CD4-positive, alpha-beta T cell treated with Interferon gamma for 1 hour (primary cell): ENCODE measurements around the gene WDTC1.
A peak's percentile ranks its signal among the peaks of the same experiment; 100 is the strongest.

Experiments used
- DNase-seq: peaks from one replicate; pipeline ENCODE4 v3.0.0-alpha.2; 2020

Gene WDTC1

DNA sequence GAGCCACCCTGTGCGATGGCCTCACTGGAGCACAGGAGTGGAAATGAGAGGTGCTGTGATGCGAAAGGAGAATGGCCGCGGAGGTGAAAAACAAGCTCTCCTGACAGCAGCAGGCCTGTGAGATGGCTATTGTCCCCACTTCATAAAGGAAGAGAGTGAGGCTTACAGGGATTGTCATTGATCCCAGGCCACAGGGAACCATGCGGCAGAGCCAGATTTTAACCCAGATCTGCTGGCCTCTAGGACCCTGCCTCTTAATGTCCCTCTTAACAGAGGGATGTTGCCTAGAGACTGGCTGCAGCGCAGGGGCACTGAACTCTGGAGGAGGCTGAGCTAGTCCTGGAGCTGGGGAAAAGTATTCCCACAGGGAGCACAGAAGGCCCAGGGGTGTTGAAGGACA is 104.3 kb downstream of the WDTC1 start:
- no peak for DNase-seq

DNA sequence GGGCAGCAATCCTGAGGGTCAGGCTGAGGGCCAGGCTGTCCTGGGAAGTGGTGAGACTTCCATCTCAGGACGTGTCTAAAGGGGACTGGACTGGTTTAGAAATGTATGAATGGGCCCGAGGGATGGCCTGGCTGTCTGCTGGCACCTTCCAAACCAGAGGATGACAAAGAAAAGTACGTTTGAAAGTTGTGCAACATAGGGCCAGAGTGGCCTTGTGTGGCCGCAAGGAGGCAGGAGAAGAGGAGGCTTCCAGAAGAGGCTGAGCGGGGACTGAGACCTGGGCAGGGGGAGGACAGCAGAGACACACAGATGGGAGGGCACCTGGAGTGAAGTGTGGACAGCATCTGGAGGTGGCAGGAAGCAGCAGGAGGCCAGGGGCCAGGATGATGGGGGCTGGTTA is 104.8 kb downstream of the WDTC1 start:
- no peak for DNase-seq

DNA sequence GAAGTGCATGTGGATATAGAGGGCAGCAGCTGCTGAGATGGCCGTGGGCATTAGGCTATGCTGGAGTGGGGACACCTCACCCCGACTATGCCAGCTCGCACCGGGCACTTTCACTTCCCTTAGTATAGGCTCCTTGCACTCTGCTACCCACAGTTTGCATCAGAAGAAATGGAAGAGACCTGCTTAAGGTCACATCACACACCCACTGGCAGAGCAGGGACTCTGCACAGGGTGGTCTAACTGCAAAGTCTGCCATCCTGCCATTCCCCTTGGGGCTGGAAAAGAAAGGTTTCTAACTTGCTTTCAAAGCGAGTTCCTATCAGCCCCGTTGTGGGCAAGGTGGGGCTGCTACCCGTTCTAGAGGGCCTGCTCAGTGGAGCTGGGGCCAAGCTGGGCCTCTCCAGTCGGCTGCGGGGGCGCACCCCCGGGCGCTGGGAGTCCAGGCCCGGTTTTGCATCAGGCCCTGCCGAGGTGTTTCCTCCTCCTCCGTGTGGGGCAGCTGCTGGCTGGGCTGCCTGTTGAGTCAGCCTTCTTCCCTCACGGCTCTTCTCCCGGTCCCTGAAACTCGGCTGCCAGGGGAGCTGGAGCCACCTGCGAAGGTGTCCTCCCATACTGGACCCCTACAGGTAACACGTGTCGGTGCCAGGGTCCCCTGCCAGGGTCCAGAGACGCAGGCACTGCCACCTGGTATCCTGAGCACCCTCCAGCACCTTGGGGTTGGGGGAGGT is 107.3 kb downstream of the WDTC1 start, which contains the start of gene SYTL1:
Gene SYTL1 (plus strand): TSS at position 498 of the 728 bp plus-strand sequence. CDS start 3,313 bp downstream, outside the sequence.
- peak; percentile 59 for DNase-seq

DNA sequence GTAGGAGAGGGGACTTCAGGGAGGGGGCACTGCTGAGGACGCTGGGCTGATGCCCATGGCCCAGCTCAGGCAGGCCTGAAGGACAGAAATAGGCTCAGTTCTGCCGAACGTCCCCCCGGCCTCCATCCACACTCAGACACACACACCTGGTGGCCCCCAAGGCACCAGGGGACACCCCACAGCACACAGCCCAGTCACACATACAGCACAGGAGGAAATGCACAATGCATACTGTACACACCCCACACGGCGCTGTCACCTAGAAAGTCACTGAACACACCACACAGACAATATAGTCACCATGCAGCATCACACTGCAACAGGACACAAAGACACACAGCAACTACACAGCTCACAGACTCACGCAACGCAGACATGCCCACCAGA is 108.0 kb downstream of the WDTC1 start:
- no peak for DNase-seq

DNA sequence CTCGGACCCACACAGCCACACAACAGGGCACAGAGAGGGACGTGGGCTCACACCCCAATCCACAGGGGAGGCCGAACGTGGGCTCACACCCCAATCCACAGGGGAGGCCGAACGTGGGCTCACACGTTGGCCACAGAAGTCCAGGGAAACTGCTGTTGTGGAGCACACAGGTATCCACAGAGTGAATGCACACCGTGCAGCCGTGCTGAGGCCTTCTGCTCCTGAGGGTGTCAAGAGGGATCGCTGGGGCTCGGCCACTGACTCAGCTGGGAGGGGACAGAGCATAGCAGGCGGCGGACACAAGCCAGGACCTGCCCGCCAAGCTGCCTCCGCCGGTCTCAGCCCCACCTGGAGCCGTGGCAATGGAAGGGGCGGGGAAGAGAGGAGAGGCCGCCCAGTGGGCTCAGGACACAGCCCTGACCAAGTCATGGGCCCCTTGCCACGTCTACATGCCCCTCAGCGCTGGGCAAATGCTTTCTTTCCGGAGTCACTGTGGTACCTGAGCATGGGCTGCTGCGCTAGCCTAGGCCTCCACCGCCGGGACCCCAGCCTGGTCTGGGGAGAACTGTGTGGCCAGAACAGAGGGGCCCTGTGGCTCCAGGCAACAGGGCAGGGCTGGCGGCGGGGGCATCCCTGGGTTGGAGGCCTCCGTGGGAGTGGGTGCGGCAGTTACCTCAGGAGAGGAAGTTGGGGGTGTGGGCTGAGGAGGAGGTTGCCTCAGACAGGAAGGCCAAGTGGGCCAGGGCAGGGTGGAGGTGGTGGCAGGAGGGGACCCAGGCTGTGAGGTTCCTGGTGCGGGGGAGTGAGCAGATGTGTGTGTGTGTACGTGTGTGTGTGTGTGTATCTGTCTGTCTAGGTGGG is 108.6 kb downstream of the WDTC1 start:
- DNase-seq: peak; percentile 83

DNA sequence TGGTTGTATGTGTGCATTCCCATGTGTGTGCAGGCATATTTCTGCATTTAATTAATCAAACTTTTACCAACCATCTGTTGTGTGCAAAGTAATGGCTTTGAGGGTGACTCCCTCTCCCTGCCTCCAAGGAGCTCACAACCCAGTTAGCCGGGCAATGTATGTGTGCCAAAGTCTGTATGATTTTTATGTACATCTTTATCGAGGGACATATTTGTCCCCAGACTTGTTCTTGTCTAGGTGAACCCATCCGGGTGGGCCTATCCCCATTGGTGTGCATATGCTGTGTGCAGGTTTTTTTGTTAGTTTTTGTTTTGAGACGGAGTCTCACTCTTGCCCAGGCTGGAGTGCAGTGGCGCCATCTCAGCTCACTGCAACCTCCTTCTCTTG is 109.2 kb downstream of the WDTC1 start:
- no peak for DNase-seq

DNA sequence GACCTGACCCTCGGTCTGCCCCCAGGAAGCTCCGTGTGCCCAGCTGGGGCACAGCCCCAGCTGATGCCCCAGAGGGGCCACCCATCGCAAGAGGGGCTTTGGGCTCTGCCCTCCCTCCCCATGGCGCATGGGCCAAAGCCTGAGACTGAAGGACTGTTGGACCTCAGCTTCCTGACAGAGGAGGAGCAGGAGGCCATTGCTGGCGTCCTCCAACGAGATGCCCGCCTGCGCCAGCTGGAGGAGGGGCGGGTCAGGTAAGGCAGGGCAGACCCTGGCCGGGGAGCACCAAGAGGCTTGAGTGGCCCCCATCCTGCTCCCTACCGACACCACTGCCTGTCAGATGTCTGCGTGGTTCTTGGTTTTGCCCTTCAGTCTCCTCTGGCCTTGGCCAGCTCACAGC is 110.8 kb downstream of the WDTC1 start:
- no peak for DNase-seq

DNA sequence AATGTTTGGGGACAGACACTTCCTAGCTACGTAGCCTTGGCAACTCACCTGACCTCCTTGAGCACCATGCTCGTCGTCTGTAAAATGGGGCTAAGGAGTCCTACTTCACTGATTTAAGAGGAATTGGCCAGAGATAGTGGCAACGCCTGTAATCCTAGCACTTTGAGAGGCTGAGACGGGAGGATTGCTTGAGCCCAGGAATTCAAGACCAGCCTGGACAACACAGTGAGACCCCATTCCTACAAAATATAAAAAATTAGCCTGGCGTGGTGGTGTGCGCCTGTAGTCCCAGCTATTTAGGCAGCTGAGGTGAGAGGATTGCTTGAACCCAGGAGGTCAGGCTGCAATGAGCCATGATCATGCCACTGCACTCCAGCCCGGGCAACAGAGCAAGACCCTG is 111.9 kb downstream of the WDTC1 start:
- no peak for DNase-seq

DNA sequence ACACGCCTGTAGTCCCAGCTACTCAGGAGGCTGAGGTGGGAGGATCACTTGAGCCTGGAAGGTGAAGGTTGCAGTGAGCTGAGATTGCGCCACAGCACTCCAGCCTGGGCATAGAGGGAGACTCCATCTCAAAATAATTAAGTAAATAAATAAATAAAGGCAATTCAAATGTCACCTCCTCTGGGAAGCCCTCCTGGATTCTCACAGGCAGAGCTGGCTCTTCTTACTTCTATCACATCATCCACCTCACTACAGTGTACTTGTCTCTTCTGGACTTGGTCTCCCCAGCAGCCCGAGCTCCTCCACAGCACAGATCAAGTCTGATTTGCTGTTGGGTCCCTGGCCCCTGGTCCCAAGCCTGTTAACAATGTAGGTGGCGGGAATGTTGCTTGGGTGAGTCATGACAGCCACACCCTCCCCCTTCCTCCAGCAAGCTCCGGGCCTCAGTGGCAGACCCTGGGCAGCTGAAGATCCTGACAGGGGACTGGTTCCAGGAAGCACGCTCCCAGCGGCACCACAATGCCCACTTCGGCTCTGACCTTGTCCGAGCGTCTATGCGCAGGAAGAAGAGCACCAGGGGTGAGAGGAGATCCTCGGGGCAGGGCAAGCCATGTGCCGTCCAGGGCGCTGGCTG is 112.7 kb downstream of the WDTC1 start:
- no peak for DNase-seq

DNA sequence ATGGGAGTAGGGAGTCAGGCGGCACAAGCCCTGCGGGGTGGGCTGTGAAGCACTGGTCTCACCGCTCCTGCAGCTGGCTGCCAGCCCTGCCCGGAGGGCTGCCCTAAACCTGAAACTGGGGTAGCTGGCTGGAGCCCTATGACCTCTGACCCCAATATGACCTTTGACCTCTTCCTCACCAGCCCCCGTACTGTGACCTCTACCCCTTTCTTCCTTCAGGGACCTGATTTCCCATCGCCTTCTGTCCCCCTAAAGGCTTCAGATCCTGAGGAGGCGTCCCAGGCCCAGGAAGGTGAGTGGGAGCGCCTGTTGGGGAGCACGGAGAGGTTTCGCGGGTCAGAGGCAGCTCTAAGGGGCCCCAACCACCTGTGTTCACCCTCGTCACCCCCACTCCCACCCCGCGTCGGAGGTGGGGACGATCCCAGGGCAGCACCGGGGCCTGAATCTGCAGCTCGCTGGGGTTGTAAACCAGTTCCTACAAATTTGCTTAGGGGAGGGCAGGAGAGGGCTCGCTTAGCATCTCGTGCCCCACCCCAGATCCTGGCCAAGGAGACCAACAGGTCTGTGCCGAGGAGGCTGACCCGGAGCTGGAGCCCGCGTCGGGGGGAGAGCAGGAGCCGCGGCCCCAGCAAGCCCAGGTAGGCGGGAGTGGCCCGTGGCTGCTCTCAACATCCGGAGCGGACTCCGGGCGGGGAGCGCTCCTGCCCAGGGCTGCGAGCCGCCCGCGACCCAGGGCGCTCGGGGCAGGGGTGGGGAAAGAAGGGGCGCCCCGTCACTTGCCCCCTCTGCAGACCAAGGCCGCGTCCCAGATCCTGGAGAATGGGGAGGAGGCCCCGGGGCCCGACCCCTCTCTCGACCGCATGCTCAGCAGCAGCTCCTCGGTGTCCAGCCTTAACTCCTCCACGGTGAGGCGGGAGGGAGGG is 114.7 kb downstream of the WDTC1 start:
- DNase-seq: no peak

DNA sequence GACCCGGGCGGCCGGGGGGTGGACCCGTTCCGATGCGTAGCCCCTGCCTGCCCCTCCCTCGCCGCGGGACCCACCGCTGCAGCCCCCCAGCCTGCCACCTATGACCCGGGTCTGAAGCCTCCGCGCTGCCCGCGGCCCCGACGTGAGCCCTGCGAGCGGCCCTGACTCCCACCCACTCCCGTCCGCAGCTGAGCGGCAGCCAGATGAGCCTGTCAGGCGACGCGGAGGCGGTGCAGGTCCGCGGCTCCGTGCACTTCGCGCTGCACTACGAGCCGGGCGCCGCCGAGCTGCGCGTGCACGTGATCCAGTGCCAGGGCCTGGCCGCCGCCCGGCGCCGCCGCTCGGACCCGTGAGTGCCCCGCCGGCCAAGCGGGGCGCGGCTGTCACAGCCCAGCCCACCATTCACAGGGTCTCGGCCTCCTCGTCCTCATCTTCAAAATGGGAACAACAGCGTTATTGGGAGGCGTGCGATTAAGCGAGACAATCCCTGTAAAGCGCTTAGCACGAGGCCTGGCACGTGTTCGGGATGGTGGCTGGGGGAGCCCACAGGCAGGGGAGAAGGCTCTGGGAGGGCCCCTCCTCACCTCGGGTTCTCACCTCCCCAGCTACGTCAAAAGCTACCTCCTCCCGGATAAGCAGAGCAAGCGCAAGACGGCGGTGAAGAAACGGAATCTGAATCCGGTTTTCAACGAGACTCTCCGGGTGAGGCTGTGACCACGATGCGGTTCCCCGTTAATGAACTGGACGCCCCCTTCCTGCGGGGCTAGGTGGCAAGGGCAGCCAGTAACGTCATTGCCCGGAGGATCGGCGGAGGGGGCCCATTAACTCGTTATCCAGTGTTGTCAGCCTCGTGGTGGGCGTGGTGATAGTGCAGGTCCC is 115.6 kb downstream of the WDTC1 start:
- DNase-seq: no peak

DNA sequence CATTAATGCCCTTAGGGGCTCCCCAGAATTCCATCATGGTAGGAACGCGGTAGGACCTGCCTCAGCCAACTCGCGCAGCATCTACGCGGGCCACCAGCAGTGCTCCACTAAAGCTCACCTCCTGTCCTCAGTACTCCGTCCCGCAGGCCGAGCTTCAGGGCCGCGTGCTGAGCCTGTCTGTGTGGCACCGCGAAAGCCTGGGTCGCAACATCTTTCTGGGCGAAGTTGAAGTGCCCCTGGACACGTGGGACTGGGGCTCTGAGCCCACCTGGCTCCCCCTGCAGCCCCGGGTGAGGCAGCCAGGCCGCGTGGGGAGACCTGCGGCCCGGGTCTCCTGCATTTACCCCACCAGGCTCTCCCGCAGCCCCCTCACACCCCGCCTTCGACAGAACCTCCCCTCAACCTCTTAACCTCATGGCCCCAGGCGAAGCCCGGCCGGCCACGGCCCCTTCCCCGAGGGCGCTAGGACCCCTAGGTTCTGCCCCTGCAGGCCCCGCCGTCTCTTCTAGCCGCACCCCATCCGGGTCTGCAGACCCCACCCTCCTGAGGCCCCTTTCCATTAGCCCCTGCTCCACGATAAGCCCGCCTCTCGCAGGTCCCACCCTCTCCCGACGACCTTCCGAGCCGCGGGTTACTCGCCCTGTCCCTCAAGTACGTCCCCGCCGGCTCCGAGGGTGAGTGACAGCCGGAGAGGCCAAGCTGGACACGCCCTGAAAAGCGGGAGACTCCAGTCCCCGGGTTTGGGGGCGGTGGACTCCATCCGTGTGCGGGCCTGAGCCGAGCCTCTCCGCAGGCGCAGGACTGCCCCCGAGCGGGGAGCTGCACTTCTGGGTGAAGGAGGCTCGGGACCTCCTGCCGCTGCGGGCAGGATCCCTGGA is 116.5 kb downstream of the WDTC1 start:
- DNase-seq: no peak

DNA sequence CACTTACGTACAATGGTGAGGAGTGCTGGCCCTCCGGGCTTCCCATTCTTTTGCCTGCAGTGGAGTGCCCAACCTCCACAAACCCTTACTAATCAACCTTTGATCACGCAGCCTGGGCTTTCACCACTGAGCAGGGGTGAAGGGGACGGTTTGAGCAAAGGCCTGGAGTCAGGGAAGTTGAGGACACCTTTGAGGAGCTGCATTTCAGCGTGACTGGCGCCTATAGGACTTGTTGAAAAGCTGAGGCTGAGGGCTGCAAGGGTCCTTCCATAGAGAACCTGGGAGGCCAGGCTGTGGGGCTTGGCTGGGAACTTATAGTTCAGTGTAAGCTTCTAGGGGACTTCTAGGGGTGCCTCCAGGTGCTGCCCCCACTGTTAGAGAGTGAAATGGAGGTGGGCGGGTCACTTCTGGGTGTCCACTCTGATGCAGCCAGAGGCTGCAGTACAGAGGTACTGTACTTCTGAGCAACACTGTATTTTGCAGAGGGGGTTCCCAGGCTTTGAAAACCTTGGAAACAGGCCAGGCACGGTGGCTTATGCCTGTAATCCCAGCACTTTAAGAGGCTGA is 117.2 kb downstream of the WDTC1 start:
- DNase-seq: no peak

DNA sequence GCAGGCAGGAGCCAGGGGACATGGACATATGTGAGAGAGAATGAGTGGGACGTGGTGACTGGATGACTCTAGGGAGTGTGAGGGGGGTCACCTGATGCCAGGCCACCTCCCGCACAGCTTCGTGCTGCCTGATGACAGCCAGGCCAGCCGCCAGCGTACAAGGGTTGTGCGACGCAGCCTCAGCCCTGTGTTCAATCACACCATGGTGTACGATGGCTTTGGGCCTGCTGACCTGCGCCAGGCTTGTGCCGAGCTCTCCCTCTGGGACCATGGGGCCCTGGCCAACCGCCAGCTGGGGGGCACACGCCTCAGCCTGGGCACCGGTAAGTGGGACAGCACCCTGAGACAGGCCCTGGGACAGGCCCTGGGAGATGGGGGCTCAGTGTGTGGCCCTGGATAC is 118.7 kb downstream of the WDTC1 start:
- no peak for DNase-seq

DNA sequence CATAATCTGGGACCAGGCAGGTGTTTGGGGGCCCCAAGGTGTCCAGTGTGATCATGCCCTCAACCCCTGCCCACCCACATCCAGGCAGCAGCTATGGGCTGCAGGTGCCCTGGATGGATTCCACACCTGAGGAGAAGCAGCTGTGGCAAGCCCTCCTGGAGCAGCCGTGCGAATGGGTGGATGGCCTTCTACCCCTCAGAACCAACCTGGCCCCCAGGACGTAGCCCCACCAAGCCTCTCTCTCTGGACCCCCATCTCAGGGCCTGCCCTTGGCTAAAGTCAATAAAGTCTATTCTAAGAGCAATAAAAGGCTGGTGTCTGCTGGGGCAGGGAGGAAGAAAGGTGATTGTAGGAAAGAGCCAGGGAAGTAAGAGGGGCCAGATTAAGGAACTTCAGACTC is 119.2 kb downstream of the WDTC1 start:
- no peak for DNase-seq

DNA sequence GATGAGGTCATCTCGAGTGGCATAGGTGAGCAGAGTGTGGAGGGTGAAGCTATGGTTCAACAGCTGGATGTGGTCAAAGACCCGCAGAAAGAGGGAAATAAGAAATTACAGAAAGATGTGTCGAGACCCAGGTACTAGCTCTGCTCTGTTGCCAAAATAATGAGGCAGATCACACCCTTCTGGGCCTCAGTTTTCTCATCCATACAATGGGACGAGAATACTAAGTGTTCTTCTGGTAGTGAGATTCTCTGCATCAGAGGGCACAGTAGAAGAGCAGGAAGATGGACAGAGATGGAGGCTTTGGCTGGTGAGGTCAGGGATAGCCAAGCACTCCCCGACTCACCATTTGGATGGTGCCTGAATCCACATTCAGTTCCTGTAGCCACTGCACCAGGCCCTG is 121.3 kb downstream of the WDTC1 start:
- no peak for DNase-seq

DNA sequence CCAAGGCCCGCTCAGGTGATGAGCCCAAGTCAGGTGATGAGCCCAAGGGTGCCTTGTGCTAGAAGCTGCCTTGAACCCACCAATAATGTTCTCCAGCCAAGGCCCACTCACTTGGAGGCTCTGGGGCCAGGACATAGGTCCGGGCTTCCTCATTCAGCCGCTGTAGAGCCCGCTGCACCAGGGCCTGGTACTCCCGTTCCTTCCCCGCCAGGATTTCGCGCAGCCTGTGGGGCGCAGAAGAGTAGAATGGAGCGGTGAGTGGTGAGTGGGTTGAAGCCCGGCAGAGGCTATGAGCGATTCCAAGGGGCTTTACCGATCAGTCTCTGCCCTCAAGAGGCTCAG is 121.8 kb downstream of the WDTC1 start:
- DNase-seq: no peak

DNA sequence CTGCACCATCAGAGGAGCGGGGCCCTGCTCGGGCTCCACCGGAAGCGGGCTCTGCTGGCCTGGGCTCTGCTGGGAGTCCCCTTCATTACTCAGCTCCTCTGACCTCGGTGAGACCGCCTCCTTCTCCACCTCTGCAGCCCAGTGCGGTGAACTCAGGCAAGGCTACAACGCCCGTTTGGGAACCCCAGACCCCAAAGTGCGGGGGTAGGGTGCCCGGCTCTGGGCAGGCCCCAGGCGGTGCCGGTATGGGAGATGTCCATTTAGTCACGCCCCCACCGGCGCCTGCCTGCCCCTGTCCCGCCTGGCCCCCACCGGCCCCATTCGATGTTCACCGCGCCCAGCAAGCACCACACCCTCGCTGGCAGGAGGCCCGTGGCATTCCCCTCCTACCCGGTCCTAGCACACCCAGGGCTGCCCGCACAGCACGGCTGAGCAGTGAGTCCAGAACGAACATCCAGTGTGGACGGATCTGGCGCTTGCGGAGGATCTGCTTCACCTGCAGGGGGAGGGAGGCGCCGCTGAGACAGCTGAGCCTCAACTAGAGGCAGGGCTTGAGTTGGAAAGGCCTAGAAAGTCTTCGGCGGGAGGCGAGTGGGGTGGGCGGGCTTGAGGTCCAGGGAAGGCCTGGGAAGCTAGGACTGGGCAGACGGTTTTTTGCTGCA is 122.3 kb downstream of the WDTC1 start:
- DNase-seq: peak; percentile 26

DNA sequence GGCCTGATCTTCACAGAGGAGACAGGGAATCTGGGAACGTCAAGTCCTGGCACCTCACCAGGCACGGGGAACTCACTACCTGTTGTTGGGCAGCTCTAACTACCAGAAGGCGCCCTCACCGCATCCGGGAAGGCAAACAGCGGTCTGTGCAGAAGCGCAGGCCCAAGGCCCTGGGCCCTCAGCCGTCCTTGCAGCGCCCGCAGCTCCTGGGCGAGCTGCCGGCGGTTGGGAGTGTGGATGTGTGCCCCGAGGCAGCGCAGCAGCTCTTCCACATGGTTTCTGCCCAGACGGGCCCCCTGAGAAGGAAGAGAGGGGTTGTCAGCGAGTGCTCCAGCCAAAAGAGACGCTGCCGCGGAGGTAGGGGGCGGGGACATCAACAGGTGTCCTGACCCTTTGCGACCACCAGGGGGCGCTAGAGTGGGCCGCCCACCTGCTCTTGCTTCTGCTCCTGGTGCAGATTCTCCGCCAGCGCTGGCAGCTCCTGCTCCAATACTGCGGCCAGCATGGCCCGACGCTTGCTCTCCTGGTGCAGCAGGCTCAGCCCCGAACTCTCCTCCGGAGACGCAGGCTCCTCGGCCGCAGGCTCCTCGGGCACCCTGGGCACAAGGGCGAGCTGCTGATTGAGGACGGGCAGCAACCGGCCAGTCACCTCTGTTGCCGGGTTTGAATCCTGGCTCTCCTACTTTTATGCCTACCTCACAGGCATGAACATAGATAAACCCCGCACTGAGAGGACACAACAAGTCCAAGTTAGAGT is 123.0 kb downstream of the WDTC1 start:
- DNase-seq: peak; percentile 80
